NCI-H446 (cell line): ENCODE results near the gene CSRP1.

ENCODE experiments used
- DNase-seq, 2 experiments: peaks; one replicate each; lab custom pipeline; 2025; lab: John Stamatoyannopoulos, UW

CSRP1 gene

GRCh38 chr1:201455098-201455497 is 51.8 kb downstream of the CSRP1 start:
- no peak for DNase-seq

DNA sequence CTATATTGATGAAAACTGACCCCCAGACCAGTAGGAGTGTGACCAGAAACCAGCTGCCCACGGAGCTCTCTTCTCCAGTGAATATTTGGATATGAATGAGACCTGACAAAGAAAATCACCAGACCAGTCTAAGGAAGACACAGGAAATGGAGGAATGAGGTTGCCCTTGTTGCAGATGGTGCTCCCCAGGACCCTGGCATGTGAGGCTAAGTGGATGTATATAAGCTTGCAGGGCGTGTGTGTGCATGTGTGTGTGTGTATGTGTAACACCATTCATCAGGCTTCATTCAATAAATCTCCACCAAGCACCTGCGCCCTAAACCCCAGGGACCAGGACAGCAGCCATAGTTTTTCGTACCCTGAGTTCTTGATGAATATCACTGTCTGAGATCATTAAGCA is 52.3 kb downstream of the CSRP1 start:
- peak in 1 of 2 experiments; percentile 20 for DNase-seq

DNA sequence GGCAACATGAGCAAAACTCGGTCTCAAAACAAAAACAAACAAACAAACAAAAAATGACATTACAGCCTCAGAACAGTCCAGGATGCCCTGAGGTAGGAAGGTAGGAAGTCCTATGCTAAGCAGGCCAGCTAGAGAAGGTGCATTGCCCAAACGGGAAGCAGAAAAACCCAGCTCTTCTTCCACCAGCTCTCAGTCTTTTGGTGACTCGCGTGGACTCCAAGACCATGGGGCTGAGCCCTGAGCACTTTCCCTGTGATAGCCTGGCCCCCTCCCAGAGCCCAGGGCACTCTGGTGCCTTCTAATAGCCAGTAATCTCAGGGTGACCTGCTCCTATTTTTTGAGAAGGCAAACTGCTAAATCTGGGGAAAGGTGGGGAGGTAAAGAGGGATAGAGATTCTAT is 54.1 kb downstream of the CSRP1 start:
- DNase-seq, result no peak

DNA sequence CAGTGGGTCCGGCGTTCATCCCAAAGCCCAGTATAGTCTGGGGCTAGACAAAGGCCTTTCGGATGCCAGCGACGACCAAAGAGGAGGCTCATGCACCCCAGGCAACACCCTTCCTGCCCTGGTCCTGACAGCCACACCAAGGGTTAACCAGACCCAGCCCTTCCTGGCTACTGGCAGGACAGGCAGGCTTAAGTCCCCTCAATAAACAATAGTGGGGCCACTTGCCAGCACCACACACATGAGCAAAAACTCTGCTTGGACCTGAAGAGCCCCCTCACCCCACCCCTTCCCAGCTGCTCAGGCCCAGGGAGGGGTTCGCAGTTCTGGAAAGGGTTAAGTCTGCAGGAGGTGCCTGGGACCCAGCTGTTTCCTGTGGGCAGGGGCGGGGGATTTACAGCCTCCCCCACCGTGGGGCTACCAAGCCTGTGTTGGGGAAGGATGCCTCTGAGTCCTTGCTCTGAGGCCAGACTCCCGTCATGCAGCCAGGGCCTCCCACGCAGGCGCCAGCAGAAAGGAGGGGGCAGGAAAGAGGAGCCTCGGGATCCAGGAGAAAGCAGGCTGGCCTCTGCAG is 56.1 kb downstream of the CSRP1 start:
- peak in 1 of 2 experiments; percentile 28 for DNase-seq

DNA sequence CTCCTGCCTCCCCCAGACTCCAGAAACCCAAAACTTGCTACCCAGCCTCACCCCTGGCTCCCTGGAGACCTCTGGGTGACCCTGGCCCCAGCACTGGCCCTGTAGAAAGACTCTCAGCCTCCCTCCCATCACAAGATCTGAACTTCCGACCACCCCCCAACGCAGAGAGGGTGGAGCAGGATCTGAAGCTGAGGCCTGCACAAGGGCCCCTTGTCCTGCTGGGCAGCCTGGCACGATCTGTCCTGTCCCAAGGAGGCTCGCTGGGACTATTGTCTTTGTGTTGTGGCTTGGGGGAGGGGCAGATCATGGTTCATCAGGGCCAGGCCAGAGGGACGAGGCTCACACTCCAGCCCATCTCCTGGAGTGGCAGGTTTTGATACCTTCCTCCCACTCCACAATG is 57.9 kb downstream of the CSRP1 start:
- no peak for DNase-seq

- DNase-seq, result peak in 1 of 2 experiments; percentile 40
These were observed 58.7 kb downstream of the CSRP1 start for GRCh38 chr1:201447903-201448871.

DNA sequence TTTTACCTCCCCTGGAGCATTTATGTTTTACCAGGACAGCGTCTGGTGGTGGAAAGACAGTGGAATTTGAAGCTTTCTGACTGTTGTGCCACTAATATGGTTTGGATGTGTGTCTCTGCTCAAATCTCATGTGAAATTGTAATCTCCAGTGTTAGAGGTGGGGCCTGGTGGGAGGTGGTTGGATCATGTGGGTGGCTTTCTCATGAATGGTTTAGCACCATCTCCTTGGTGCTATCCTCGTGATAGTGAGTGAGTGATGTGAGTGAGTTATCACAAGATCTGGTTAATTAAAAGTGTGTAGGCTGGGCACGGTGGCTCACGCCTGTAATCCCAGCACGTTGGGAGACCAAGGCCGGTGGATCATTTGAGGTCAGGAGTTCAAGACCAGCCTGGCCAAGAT is 61.6 kb downstream of the CSRP1 start:
- no peak for DNase-seq

GRCh38 chr1:201444792-201445191 is 62.1 kb downstream of the CSRP1 start:
- DNase-seq, result no peak

GRCh38 chr1:201443747-201444146 is 63.2 kb downstream of the CSRP1 start:
- DNase-seq, result no peak

DNA sequence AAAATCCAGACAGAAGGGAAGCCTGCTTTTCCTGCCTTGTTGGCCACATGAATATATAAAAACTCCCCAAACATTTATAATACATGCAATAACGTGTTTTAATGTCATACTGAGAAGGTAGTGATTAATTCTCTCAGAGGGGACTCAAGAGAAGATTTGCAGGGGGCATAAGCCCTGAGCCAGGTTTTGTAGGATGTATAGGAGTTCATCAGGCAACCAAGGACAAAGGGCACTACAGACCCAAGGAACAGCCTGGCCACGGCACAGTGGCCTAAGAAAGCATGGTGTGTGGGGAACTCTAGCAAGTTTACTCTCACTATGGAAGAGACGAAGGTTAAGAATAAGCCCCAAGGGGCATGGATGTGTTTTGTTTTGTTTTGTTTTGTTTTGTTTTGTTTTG is 70.0 kb downstream of the CSRP1 start:
- no peak for DNase-seq

- DNase-seq, result peak in 1 of 2 experiments; percentile 22
These were observed 70.5 kb downstream of the CSRP1 start for GRCh38 chr1:201436393-201436792.

DNA sequence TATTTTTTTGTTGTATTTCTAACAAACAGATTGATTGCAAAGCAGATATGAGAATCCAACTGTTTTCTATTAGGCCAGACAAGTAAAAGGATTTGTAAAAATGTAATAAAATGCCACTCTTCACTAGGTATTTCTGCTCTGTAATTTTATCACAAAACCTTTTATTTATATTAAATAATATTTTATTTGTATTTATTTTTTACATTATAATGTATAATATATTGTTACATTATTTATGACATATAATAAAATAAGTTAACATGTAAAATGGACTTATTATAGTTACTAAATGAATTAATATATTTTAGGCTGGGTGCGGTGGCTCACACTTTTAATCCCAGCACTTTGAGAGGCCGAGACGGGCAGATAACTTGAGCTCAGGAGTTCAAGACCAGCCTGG is 72.7 kb downstream of the CSRP1 start:
- no peak for DNase-seq

DNA sequence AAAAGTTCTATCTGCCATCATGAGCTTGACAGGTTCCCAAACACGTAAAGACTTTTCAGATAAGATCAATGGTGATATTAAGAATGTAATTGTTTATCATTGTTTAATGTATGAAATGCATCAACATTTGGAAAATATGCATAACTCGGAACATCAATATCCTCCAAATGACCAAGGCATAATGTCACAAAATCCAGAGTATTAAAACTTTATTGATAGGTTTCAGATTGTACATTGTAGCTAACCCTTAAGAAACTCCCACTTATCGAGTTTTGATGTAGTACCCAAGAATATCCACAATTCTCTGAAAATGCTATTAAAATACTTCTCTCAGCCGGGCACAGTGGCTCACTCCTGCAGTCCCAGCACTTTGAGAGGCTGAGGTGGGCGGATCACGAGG is 73.3 kb downstream of the CSRP1 start:
- no peak for DNase-seq
